H9 (cell line): Measurements from ENCODE around the gene SPPL3. TPM values are rescaled to one million over a fixed set of nuclear protein-coding genes. Genes with fewer than 3 reads are reported as not detected.

Experiments used
- DNase-seq: peaks from one replicate; pipeline ENCODE4 v3.0.0-alpha.2; 2017
- H2AFZ ChIP-seq: one replicate; pipeline ENCODE4 v1.6.1; 2013; ENCODE audit warnings: mild to moderate bottlenecking, low read length, control low read depth, moderate library complexity
- H2AK5ac ChIP-seq: 2 replicates; pipeline ENCODE4 v1.6.1; 2013; ENCODE audit warnings: low read length, control low read depth, mixed read lengths; ENCODE audit not compliant: insufficient read length
- H2BK120ac ChIP-seq: one replicate; pipeline ENCODE4 v1.6.1; 2013; ENCODE audit warnings: low read depth, mild to moderate bottlenecking, low read length, control low read depth, inconsistent platforms; ENCODE audit not compliant: poor library complexity, severe bottlenecking
- H2BK12ac ChIP-seq: 2 replicates; pipeline ENCODE4 v1.6.1; 2013; ENCODE audit warnings: low read length, control low read depth, mixed read lengths, low read depth; ENCODE audit not compliant: insufficient read length
- H2BK15ac ChIP-seq: 2 replicates; pipeline ENCODE4 v1.6.1; 2013; ENCODE audit warnings: low read depth, low read length, control low read depth
- H2BK20ac ChIP-seq: one replicate; pipeline ENCODE4 v1.6.1; 2013; ENCODE audit warnings: low read depth, mild to moderate bottlenecking, low read length, control low read depth, inconsistent platforms; ENCODE audit not compliant: poor library complexity, severe bottlenecking
- H2BK5ac ChIP-seq: 2 replicates; pipeline ENCODE4 v1.6.1; 2013; ENCODE audit warnings: low read length, control low read depth, mixed read lengths; ENCODE audit not compliant: insufficient read length
- H3K14ac ChIP-seq: 2 replicates; pipeline ENCODE4 v1.6.1; 2013; ENCODE audit warnings: low read length, control low read depth; ENCODE audit not compliant: insufficient read depth
- H3K18ac ChIP-seq: 2 replicates; pipeline ENCODE4 v1.6.1; 2013; ENCODE audit warnings: low read depth, mild to moderate bottlenecking, mixed read lengths, low read length, control low read depth; ENCODE audit not compliant: insufficient read length
- H3K23ac ChIP-seq: 2 replicates; pipeline ENCODE4 v1.6.1; 2013; ENCODE audit warnings: low read length, control low read depth, mixed read lengths, low read depth; ENCODE audit not compliant: insufficient read length
- H3K23me2 ChIP-seq: 2 replicates; pipeline ENCODE4 v1.6.1; 2013; ENCODE audit warnings: low read depth, mild to moderate bottlenecking, mixed read lengths, low read length, control low read depth; ENCODE audit not compliant: insufficient read length, poor library complexity, severe bottlenecking
- H3K27ac ChIP-seq: 2 replicates; pipeline ENCODE4 v1.5.1; 2013; ENCODE audit warnings: low read length, control low read depth, mixed read lengths, low read depth; ENCODE audit not compliant: insufficient read length
- H3K27me3 ChIP-seq: 2 replicates; pipeline ENCODE4 v1.6.1; 2013; ENCODE audit warnings: low read length, control low read depth, inconsistent platforms; ENCODE audit not compliant: insufficient read depth
- H3K4ac ChIP-seq: 2 replicates; pipeline ENCODE4 v1.6.1; 2013; ENCODE audit warnings: low read depth, mild to moderate bottlenecking, control low read depth, inconsistent platforms, low read length, moderate library complexity
- H3K4me1 ChIP-seq: 2 replicates; pipeline ENCODE4 v1.6.1; 2013; ENCODE audit warnings: low read length, control low read depth, inconsistent platforms; ENCODE audit not compliant: insufficient read depth
- H3K4me2 ChIP-seq: 2 replicates; pipeline ENCODE4 v1.6.1; 2013; ENCODE audit warnings: low read length, control low read depth, mixed read lengths; ENCODE audit not compliant: insufficient read length, insufficient read depth
- H3K56ac ChIP-seq: 2 replicates; pipeline ENCODE4 v1.6.1; 2013; ENCODE audit warnings: low read depth, mild to moderate bottlenecking, mixed read lengths, low read length, control low read depth; ENCODE audit not compliant: insufficient read length
- H3K79me1 ChIP-seq: 2 replicates; pipeline ENCODE4 v1.6.1; 2013; ENCODE audit warnings: low read depth, mild to moderate bottlenecking, moderate library complexity, low read length, control low read depth, inconsistent platforms; ENCODE audit not compliant: insufficient read depth, poor library complexity, severe bottlenecking
- H3K79me2 ChIP-seq: 2 replicates; pipeline ENCODE4 v1.6.1; 2013; ENCODE audit warnings: low read length, control low read depth, inconsistent platforms; ENCODE audit not compliant: insufficient read depth
- H3K9ac ChIP-seq: 2 replicates; pipeline ENCODE4 v1.6.1; 2013; ENCODE audit warnings: low read length, control low read depth, mixed read lengths; ENCODE audit not compliant: insufficient read length; ENCODE audit errors: extremely low read depth
- H3K9me3 ChIP-seq: one replicate; pipeline ENCODE4 v1.6.1; 2013; ENCODE audit warnings: low read depth, low read length, inconsistent platforms; ENCODE audit not compliant: control insufficient read depth
- H3T11ph ChIP-seq: one replicate; pipeline ENCODE4 v1.6.1; 2013; ENCODE audit warnings: mild to moderate bottlenecking, low read length, control low read depth, inconsistent platforms
- H4K20me1 ChIP-seq: one replicate; pipeline ENCODE4 v1.6.1; 2013; ENCODE audit not compliant: control insufficient read depth, insufficient read length, insufficient read depth
- H4K5ac ChIP-seq: 2 replicates; pipeline ENCODE4 v1.6.1; 2013; ENCODE audit warnings: low read depth, mild to moderate bottlenecking, mixed read lengths, low read length, control low read depth; ENCODE audit not compliant: insufficient read length
- H4K8ac ChIP-seq: replicated peaks from 2 replicates; pipeline ENCODE4 v1.6.1; 2013; ENCODE audit warnings: low read length, control low read depth, mixed read lengths, low read depth; ENCODE audit not compliant: insufficient read length
- H4K91ac ChIP-seq: 2 replicates; pipeline ENCODE4 v1.6.1; 2013; ENCODE audit warnings: low read depth, mild to moderate bottlenecking, moderate library complexity, mixed read lengths, low read length, control low read depth; ENCODE audit not compliant: insufficient read length
- H3K27ac Mint-ChIP-seq, 3 experiments: 2 replicates in 2 of 3; 3 replicates in 1 of 3; pipeline ENCODE4 v1.8.0; 2020 to 2021; ENCODE audit warnings: mixed read lengths in 3 of 3, mild to moderate bottlenecking in 1 of 3, moderate library complexity in 1 of 3
- H3K27me3 Mint-ChIP-seq: 2 replicates; pipeline ENCODE4 v1.8.0; 2021; ENCODE audit warnings: low read depth, mild to moderate bottlenecking, moderate library complexity, mixed read lengths
- H3K36me3 Mint-ChIP-seq, 3 experiments: 2 replicates in 2 of 3; 3 replicates in 1 of 3; pipeline ENCODE4 v1.8.0; 2020 to 2021; ENCODE audit warnings: low read depth in 3 of 3, mixed read lengths in 3 of 3; ENCODE audit not compliant: insufficient read depth in 1 of 3
- H3K4me1 Mint-ChIP-seq, 2 experiments: 2 replicates each; pipeline ENCODE4 v1.8.0; 2020; ENCODE audit warnings: mixed read lengths in 2 of 2
- H3K4me3 Mint-ChIP-seq, 2 experiments: 2 replicates in 1 of 2; 3 replicates in 1 of 2; pipeline ENCODE4 v1.8.0; 2020 to 2021; ENCODE audit warnings: mild to moderate bottlenecking in 2 of 2, mixed read lengths in 2 of 2, moderate library complexity in 1 of 2
- H3K9me3 Mint-ChIP-seq, 2 experiments: 2 replicates in 1 of 2; 3 replicates in 1 of 2; pipeline ENCODE4 v1.8.0; 2020; ENCODE audit warnings: mild to moderate bottlenecking in 2 of 2, mixed read lengths in 2 of 2, moderate library complexity in 1 of 2
- CTCF ChIP-seq: fragments of 200-600 bp; sonication (generic); conservative IDR thresholded peaks from 3 replicates; pipeline ENCODE4 v1.8.0; 2021; ENCODE audit warnings: antibody characterized with exemption, mild to moderate bottlenecking
- WGBS: extraction: QIAGEN DNeasy Blood & Tissue Kit; methylation state at CpG from one replicate; pipeline ENCODE4 v1.1.7; 2013; ENCODE audit warnings: missing lambda C conversion rate, low lambda C conversion rate, mixed read lengths; ENCODE audit not compliant: insufficient read length; ENCODE audit errors: extremely low coverage; 5-methylcytosine and 5-hydroxymethylcytosine counted together
- total RNA-seq: library from RNA; stranded (reverse); gene quantifications from 2 replicates; pipeline ENCODE4 v1.2.1, GENCODE V29; 2021

Gene SPPL3
- total RNA-seq, 1 experiment from 2014 or later: 46.3 TPM

GRCh38 chr12:120774169-120774916 lies 129.8 kb downstream of the SPPL3 start:
- no peak for DNase-seq
- H3K9me3 ChIP-seq: no peaks in the 10 kb centered on the region
- H2AK5ac ChIP-seq: no peak overlapping the region
- H3K23me2 ChIP-seq: no peaks in the 10 kb centered on the region
- H3K79me2 ChIP-seq: no peaks in the 10 kb centered on the region
- no peak overlapping the region for H2AFZ ChIP-seq
- H4K5ac ChIP-seq: no peak overlapping the region
- no peak overlapping the region for H3K18ac ChIP-seq
- H4K91ac ChIP-seq: no peak overlapping the region
- TF ChIP-seq CTCF: no peak
- peaks cover 14 to 15% of the 10 kb centered on the region in 2 experiments for H3K4me1 Mint-ChIP-seq
- no peaks in the 10 kb centered on the region for H3K9me3 Mint-ChIP-seq
- H3K27ac ChIP-seq: no peak overlapping the region
- H3K14ac ChIP-seq: no peak overlapping the region
- H3K4ac ChIP-seq: no peak overlapping the region
- H3K23ac ChIP-seq: no peak overlapping the region
- no peak overlapping the region for H4K8ac ChIP-seq
- H3K27me3 ChIP-seq: no peaks in the 10 kb centered on the region
- H2BK120ac ChIP-seq: no peak overlapping the region
- no peak overlapping the region for H3T11ph ChIP-seq
- no peaks in the 10 kb centered on the region for H4K20me1 ChIP-seq
- H2BK20ac ChIP-seq: no peak overlapping the region
- H3K27me3 Mint-ChIP-seq: no peaks in the 10 kb centered on the region
- H2BK5ac ChIP-seq: no peak overlapping the region
- no peak overlapping the region for H2BK15ac ChIP-seq
- H3K56ac ChIP-seq: no peak overlapping the region
- no peaks in the 10 kb centered on the region for H3K4me1 ChIP-seq
- H3K36me3 Mint-ChIP-seq: peaks cover 0 to 9% (median 5%) of the 10 kb centered on the region in 3 experiments; a peak in 3 of 7 replicates
- H3K9ac ChIP-seq: no peak overlapping the region
- H3K79me1 ChIP-seq: no peaks in the 10 kb centered on the region
- no peak overlapping the region for H2BK12ac ChIP-seq
- no peak overlapping the region for H3K4me2 ChIP-seq
- WGBS: no CpG with 5 or more reads among the region's 7 CpGs
- peak overlapping the region in 2 of 3 experiments; percentile 31 to 50; a peak in 4 of 7 replicates for H3K27ac Mint-ChIP-seq
- no peak overlapping the region for H3K4me3 Mint-ChIP-seq
